ENCODE data around the gene JPH4.

DNA sequence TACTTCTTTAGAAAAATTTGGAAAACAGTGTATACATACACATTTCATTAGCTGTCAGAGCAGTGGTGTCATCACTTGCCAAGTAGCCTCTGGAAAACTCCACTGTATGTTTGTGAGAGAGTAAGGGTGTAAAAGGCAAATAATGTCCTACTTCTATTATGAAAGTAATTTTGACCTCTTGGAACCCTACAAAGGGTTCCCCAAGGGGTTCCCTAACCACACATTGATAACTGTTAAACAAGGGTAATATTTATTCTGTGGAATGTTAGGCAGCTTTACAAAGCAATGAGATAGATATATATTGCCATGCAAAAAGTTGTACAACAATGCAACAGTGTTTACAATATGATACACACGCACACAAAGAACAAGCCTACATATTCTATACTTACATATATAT is 38.9 kb upstream of the JPH4 start:
- TF ChIP-seq, protein P1, sequence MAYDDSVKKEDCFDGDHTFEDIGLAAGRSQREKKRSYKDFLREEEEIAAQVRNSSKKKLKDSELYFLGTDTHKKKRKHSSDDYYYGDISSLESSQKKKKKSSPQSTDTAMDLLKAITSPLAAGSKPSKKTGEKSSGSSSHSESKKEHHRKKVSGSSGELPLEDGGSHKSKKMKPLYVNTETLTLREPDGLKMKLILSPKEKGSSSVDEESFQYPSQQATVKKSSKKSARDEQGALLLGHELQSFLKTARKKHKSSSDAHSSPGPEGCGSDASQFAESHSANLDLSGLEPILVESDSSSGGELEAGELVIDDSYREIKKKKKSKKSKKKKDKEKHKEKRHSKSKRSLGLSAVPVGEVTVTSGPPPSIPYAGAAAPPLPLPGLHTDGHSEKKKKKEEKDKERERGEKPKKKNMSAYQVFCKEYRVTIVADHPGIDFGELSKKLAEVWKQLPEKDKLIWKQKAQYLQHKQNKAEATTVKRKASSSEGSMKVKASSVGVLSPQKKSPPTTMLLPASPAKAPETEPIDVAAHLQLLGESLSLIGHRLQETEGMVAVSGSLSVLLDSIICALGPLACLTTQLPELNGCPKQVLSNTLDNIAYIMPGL (CRISPR knock-in tag; IDR thresholded peaks at IDR 0.05; ENCODE audit: borderline replicate concordance), result no peak
- TF ChIP-seq, protein P2, sequence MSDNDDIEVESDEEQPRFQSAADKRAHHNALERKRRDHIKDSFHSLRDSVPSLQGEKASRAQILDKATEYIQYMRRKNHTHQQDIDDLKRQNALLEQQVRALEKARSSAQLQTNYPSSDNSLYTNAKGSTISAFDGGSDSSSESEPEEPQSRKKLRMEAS (IDR thresholded peaks at IDR 0.05), result no peak
- TF ChIP-seq, protein P3, sequence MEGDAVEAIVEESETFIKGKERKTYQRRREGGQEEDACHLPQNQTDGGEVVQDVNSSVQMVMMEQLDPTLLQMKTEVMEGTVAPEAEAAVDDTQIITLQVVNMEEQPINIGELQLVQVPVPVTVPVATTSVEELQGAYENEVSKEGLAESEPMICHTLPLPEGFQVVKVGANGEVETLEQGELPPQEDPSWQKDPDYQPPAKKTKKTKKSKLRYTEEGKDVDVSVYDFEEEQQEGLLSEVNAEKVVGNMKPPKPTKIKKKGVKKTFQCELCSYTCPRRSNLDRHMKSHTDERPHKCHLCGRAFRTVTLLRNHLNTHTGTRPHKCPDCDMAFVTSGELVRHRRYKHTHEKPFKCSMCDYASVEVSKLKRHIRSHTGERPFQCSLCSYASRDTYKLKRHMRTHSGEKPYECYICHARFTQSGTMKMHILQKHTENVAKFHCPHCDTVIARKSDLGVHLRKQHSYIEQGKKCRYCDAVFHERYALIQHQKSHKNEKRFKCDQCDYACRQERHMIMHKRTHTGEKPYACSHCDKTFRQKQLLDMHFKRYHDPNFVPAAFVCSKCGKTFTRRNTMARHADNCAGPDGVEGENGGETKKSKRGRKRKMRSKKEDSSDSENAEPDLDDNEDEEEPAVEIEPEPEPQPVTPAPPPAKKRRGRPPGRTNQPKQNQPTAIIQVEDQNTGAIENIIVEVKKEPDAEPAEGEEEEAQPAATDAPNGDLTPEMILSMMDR (IDR thresholded peaks at IDR 0.05), result no peak
- TF ChIP-seq RAD21 (conservative IDR thresholded peaks at IDR 0.05 in 1 of 2, IDR thresholded peaks at IDR 0.05 in 1 of 2), result no peak
- no peak for TF ChIP-seq EP300 (IDR thresholded peaks at IDR 0.05)
- TF ChIP-seq RNF2 (IDR thresholded peaks at IDR 0.05; ENCODE audit: borderline replicate concordance, low read depth), result no peak
- no peak for TF ChIP-seq JUN (IDR thresholded peaks at IDR 0.05)
- no peak for TF ChIP-seq CBX8 (IDR thresholded peaks at IDR 0.05)
- no peak for TF ChIP-seq CEBPB (IDR thresholded peaks at IDR 0.05)
- TF ChIP-seq, protein P4, sequence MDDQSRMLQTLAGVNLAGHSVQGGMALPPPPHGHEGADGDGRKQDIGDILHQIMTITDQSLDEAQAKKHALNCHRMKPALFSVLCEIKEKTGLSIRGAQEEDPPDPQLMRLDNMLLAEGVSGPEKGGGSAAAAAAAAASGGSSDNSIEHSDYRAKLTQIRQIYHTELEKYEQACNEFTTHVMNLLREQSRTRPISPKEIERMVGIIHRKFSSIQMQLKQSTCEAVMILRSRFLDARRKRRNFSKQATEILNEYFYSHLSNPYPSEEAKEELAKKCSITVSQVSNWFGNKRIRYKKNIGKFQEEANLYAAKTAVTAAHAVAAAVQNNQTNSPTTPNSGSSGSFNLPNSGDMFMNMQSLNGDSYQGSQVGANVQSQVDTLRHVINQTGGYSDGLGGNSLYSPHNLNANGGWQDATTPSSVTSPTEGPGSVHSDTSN (IDR thresholded peaks at IDR 0.05), result no peak
- TF ChIP-seq, protein P5, sequence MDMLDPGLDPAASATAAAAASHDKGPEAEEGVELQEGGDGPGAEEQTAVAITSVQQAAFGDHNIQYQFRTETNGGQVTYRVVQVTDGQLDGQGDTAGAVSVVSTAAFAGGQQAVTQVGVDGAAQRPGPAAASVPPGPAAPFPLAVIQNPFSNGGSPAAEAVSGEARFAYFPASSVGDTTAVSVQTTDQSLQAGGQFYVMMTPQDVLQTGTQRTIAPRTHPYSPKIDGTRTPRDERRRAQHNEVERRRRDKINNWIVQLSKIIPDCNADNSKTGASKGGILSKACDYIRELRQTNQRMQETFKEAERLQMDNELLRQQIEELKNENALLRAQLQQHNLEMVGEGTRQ (IDR thresholded peaks at IDR 0.05), result no peak
- TF ChIP-seq NR3C1 (IDR thresholded peaks at IDR 0.05), result no peak
- no peak for TF ChIP-seq HOXA7 (CRISPR knock-in tag; IDR thresholded peaks at IDR 0.05)

All from A549 (cell line).